Measurements from ENCODE around the gene SLC22A23.

Gene SLC22A23

GRCh38 chr6:3442431-3443220 lies 14.2 kb downstream of the SLC22A23 start:
- DNase-seq: no peak

GRCh38 chr6:3440911-3441310 lies 15.9 kb downstream of the SLC22A23 start:
- DNase-seq: no peak

- DNase-seq: no peak
Measured at GRCh38 chr6:3439961-3440360, 16.9 kb downstream of the SLC22A23 start.

GRCh38 chr6:3438190-3439167 lies 18.4 kb downstream of the SLC22A23 start:
- DNase-seq: no peak

DNA sequence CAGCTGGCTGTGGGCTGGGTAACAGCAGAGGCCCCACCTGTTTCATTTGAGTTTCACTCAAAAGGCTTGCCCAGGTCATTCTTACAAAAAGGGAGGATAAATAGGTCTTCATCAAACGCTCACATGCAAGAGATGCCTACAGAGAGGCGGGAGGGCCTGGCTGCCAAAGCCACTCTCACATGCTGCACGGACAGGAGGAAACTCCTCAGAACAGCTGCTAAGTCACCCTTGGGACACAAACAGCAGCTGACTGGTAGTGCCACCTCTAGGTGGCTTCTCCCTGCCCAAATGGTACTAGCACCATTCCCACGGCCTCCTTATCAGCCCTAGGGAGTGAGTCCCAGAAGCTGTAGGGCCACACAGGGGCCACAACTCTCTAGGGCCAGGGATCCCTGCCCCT lies 23.8 kb downstream of the SLC22A23 start:
- DNase-seq: no peak

- DNase-seq: no peak
Measured at GRCh38 chr6:3432416-3432815, 24.4 kb downstream of the SLC22A23 start.

- DNase-seq: no peak
Measured at GRCh38 chr6:3431994-3432393, 24.9 kb downstream of the SLC22A23 start.

DNA sequence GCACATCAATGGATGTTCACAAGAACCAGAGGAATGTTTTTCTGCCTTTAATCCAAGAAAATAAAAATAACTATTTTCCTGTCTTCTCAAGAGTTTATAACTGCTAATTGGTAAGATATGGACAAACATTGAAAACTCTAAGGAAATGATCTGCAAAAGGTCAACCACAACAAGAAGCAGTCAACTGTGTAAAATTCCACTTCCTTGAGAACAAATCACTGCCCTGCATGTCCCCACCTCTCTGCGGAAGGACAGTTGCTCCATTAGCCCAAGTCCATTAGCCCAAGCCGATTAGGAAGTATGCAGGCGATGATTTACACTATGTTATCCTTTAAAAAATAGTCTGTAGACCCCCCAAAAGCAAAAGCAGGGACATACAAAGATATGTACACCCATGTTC lies 27.6 kb downstream of the SLC22A23 start:
- DNase-seq: no peak

GRCh38 chr6:3428700-3429099 lies 28.1 kb downstream of the SLC22A23 start:
- DNase-seq: no peak

DNA sequence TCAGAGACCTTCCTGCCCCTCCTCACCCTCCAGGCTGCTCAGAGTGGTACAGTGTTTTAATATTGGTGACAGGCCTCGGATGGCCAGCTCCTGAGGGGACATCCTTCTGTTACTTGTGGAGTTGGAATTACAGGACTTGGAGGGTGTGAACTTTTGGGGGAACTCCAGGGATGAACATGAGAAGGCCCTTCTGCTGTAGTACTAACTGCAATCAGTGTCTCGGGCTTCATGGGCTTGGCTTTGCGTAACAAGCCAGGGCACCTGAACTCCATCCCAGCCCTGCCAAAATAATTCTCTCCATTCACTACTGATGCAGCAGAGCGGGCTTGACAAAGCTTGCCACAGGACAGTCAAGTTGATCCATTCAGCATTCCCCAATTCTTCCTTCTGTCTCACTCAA lies 28.6 kb downstream of the SLC22A23 start:
- DNase-seq: no peak

GRCh38 chr6:3427687-3428085 lies 29.2 kb downstream of the SLC22A23 start:
- no peak for DNase-seq

DNA sequence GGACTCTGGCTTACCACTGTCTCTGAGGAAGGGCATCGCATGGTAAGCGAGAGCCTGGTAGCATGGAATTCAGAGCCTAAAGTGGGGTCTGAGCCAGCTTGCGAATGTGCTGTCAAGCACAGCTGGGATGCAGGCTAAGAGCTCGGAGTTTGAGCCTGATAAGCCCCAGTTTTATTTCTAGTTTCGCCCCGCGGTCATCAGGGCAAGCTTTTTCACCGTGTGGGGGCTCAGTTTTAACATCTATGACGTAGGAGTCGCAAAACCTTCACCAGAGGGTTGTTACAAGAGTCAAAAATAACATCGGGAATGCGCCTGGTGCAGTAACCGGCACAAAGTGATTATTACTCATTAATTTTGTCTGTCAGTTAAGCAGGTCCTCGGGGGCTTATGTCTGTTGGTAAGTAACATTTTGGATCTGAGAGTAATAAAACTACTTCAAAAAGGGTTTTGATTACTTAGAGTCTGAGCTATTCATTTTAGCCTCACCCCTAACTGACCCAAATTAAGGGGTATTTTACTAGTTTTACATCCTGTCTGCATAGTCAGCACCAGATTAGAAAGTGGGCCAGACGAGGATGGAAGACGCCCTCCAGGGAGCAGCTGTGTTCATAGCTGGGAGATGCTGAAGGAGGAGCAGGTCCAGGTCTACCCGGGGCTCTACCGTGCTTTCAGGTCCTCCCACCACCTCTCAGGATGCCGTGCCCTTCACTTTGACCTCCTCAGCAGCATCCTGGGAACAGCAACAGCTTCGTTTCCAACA lies 29.7 kb downstream of the SLC22A23 start:
- DNase-seq: no peak

DNA sequence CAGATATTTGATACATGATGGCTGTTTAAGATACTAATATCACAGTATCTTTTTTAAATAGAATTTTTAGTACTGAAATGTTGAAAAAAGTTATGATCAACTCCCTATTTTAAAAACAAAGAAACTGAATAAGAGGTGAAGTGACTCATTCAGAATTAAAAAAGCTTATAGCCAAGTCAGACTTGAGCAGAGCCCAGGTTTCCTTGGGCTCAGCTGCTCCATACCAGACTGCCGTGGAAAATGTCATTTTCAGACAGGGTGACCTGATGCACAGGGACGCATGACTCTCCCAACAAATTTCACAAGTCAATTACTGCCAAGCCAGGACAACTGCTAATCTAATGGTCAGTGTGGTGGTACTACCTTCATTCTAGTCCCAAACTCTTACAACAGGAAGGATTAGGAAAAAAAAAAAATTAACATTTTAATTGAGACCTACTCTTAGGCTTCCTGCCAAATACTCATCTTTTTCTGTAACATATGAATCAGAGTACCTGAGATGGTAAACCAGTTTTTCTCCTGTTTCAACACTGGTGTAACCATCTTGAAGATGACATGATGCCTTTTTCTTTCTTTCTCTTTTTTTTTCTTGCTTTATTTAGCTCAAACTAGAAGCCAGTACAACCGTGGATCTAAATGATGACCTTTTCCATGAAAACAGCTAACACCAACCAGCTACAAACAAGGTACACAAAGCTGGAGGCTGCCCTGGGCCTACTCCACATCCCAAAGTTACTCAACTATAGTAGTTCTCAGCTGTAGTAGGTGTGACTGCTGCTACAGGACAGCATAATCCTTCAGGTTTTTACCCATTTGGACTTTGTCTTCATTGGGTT lies 30.5 kb downstream of the SLC22A23 start:
- no peak for DNase-seq

- no peak for DNase-seq
Measured at GRCh38 chr6:3425574-3425973, 31.3 kb downstream of the SLC22A23 start.

- DNase-seq: no peak
Measured at GRCh38 chr6:3424185-3424927, 32.5 kb downstream of the SLC22A23 start.

DNA sequence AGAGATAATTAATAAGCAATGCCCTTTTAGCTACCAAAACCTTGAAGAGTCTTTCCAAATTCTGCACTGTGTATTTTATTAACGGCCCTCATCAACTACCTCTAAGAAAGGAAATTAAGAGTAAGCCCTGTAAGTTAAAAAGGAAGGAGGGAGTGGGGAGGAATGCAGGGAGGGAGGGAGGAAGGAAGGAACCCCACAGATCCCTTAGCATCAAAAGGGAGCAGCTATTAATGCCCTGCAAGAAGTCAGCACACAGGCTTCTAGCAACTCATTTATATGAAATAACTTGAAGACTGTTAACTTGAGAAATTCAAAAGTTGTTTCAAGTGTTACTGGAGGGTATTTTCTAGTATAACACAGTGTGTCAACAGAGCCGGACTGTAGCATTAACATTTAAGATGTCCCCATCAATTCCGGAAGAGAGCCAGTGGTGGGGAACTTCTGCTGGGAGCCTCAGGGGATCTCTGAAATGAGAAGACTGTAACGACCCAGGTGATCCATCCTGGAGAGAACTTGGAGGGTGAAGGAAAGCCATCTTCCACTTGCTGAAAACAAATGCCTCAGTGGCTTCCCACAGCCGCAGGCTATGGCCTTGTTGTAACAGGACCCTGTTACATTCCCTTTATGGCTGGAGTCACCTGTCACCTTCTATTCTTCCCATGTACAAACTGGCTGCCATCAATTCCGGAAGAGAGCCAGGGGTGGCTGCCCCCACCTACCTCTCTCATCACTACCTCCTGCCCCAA lies 33.2 kb downstream of the SLC22A23 start:
- no peak for DNase-seq

- DNase-seq: no peak
Measured at GRCh38 chr6:3422435-3423070, 34.3 kb downstream of the SLC22A23 start.

DNA sequence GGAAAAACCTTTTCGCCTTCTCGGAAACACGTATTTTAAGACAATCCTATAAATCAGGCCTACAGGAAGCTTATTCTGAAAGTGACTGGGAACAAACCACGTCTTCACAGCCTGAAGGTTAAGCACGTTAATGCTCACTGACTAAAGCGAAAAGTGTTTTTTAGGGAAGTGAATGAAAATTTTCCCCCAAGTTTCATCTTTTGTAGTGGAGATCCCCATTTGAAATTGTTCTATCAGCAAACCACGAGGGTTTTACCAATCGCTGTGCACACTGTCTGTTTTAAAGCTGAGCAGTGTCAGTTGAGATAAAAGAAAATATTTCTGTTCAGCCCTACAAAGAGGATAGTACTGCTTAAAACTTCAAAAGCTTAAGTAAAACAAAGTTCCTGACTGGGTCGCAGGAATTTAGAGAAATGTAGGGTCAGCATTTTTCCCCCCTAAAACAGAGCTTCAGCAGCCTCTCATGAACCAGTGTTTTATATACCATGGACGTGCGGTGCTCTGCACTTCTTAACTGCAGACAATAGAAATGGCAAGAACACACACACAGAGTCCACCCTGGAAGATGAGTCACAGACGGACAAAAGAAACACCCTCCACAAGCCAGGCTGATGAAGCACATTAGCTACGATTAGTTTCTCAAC lies 34.9 kb downstream of the SLC22A23 start:
- no peak for DNase-seq

- DNase-seq: no peak
Measured at GRCh38 chr6:3421143-3421542, 35.7 kb downstream of the SLC22A23 start.
